Fibroblast of mammary gland (primary cell): ENCODE results near the gene HELQ.

Experiments
- DNase-seq: peaks from one replicate; pipeline ENCODE4 v3.0.0-alpha.2; 2010; ENCODE audit warnings: low read depth
- H3K4me3 ChIP-seq: 2 replicates; pipeline ENCODE4 v1.5.1; 2011; ENCODE audit warnings: low read depth, mild to moderate bottlenecking, low read length, moderate library complexity; ENCODE audit not compliant: control insufficient read depth
- CTCF ChIP-seq: conservative IDR thresholded peaks from 2 replicates; pipeline ENCODE4 v1.5.1; 2011; ENCODE audit warnings: low read depth, low read length, inconsistent platforms; ENCODE audit not compliant: control insufficient read depth, insufficient read depth

Gene HELQ

GRCh38 chr4:83490876-83491450, 35.3 kb upstream of the HELQ start:
- DNase-seq = peak; percentile 34

GRCh38 chr4:83489711-83490326, 34.2 kb upstream of the HELQ start:
- no peak for DNase-seq
- no peak overlapping the region for H3K4me3 ChIP-seq
- no peak for TF ChIP-seq CTCF

More at GRCh38 chr4:83490876-83491450, 35.3 kb upstream of the HELQ start:
- TF ChIP-seq CTCF = peak; percentile 91
- H3K4me3 ChIP-seq = no peak overlapping the region

GRCh38 chr4:83486457-83487129, 31.0 kb upstream of the HELQ start:
- DNase-seq = no peak
- TF ChIP-seq CTCF = no peak
- no peak overlapping the region for H3K4me3 ChIP-seq

GRCh38 chr4:83484500-83485461, 29.2 kb upstream of the HELQ start, which contains the start of gene ABRAXAS1:
Gene ABRAXAS1, minus strand, starts transcription at chr4:83485100. Its CDS starts 28 bp downstream, at chr4:83485072.
- H3K4me3 ChIP-seq = peak within 1 kb of the TSS; percentile 84
- peak; percentile 84 for DNase-seq
- no peak for TF ChIP-seq CTCF

- DNase-seq = no peak
- H3K4me3 ChIP-seq = no peak overlapping the region
- TF ChIP-seq CTCF = no peak
Observed at GRCh38 chr4:83473966-83474365, 18.3 kb upstream of the HELQ start.

GRCh38 chr4:83473423-83473822, 17.8 kb upstream of the HELQ start:
- no peak for DNase-seq
- no peak for TF ChIP-seq CTCF
- no peak overlapping the region for H3K4me3 ChIP-seq
